22Rv1 (cell line): ENCODE results near the gene KAZN.
A peak's percentile ranks its signal among the peaks of the same experiment; 100 is the strongest.

Experiments used
- H3K27ac ChIP-seq: fragments of 450-650 bp; 2 replicates; pipeline ENCODE4 v1.5.1; 2017
- ZFX ChIP-seq: fragments of 450-650 bp; IDR thresholded peaks from 2 replicates; pipeline ENCODE4 v1.6.1; 2017; ENCODE audit warnings: antibody characterized with exemption, borderline replicate concordance
- TF ChIP-seq, protein P1 (sequence below): fragments of 450-650 bp; IDR thresholded peaks from 2 replicates; pipeline ENCODE4 v1.5.1; 2017; ENCODE audit warnings: mild to moderate bottlenecking

The KAZN gene

DNA sequence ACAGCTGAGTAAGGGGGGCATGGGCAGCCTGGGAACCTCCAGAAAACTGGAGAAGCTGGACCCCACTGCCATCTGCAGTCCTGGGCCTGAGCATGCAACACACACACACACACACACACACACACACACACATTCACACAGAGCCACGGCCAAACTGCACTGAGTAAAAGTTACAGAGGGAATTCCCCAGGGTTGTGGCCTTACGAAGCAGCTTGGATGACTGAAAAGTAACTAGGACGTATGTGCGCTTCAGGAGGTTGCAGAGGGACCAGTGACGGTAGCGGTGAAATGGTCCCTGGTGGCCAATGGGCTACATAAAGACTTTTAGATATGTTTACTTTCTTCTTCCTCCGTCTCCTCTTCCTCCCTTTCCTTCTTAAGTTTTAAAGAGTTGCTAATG, 322.6 kb downstream of the KAZN start:
- TF ChIP-seq ZFX = no peak
- TF ChIP-seq, protein P1, sequence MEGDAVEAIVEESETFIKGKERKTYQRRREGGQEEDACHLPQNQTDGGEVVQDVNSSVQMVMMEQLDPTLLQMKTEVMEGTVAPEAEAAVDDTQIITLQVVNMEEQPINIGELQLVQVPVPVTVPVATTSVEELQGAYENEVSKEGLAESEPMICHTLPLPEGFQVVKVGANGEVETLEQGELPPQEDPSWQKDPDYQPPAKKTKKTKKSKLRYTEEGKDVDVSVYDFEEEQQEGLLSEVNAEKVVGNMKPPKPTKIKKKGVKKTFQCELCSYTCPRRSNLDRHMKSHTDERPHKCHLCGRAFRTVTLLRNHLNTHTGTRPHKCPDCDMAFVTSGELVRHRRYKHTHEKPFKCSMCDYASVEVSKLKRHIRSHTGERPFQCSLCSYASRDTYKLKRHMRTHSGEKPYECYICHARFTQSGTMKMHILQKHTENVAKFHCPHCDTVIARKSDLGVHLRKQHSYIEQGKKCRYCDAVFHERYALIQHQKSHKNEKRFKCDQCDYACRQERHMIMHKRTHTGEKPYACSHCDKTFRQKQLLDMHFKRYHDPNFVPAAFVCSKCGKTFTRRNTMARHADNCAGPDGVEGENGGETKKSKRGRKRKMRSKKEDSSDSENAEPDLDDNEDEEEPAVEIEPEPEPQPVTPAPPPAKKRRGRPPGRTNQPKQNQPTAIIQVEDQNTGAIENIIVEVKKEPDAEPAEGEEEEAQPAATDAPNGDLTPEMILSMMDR = no peak
- H3K27ac ChIP-seq = no peak overlapping the region

DNA sequence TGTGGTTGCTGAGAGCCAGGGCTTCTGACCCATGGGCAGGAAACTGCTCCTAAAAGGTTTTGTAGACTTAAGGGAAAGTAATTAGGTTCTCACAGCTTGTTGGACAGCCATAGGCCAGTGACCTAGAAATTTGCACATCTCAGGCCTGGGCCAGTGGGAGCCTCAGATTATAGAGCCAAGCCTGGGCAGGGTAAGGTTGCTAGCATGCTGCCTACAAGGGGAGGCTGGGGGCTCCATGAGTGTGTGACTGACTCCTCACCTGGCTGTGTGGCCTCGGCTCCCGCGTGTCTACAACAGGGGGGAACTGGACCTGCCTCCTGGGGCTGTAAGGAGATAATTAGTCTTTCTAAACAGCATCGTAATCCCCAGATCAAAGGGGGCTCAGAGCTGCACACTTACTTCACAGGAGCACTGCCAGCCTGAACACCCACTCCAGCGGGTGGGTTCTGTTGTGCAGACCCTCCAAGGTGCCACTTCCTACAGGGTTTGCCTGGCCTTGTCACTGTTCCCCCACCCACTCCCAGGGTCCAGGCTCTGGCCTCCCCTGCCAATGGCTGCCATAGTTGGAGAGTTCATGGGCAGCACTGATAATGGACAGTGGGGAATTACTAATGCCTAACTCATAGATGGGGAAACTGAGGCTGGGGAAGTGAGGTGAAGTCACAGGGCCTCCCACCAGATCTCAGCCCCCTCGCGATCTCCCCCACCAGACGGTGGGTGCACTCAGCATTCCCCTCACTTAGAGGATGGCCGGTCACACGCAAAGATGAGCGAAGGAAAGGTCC, 324.6 kb downstream of the KAZN start:
- H3K27ac ChIP-seq = no peak overlapping the region
- TF ChIP-seq, protein P1 = no peak
- TF ChIP-seq ZFX = no peak

DNA sequence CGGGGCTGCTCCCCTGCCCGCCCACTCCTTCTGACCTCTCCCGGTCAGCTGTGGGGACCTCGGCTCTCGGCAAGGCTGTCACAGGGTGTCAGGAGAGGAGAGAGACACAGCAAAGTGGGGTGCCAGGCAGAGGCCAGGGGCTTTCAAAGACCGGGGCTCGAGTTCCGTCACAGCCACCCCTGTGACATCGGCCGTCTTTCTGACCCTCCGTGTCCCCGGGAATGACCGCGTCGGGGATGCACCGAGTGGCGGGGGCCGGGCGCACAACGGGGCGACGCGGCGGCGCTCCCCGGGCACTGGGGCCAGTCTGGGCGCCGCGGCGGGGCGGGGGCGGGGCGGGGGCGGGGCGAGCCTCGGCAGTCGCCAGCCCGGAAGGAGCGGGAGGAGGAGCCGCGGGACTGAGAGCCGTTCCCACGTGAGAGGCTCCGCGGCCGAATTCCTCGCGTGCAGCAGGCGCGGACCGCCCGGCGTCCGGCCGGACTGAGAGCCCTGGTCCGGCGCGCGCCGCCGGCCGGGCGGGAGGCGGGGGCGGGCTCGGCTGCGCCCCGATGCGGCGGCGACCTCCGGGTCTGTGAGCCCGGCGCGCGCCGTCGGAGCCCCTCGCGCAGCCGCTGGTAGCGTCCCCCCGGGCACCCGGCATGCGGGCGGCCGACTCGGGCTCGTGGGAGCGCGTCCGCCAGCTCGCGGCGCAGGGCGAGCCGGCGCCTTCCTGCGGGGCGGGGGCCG, 325.4 kb downstream of the KAZN start:
- TF ChIP-seq ZFX = no peak
- TF ChIP-seq, protein P1 = no peak
- no peak overlapping the region for H3K27ac ChIP-seq

DNA sequence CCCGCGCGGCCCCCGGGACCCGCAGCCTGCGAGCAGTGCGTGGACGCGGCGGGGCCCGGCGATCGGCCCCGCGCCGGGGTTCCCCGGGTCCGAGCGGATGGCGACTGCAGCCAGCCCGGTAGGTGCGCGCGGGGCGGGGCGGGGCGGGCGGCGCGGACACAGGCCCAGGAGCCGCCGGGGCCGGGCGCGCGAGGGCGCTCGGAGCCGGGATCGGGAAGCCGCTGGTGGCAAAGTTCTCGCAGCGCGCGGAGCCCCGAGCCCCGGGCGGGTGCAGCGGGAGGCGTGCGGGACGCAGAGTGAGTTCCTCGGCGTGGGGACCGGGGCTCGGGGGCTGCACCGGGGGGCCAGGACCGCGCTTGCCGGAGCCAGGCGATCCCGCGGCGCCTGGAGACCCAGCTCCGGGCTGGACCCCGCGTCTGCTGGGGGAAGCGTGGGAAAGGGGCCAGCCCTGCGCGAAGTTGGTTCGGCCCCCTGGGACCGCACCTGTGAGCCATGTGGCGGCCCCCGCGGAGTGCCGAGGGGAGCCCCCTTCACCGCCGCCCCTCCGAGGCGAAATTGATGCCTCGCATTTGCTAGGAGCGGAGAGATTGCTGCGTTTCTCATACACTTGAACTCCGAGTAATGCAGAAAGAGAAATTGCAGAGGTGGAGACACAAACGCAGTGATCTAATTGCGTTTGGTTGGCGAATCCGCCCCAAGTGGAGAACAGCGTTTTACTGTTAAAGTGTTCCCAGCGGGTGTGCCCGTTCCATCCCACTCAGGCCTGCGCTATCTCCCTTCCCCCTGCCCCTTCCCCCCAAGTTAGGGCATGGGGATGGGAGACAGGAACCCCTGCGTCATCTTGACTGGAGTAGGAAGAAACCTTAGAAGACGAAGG, 326.2 kb downstream of the KAZN start:
- TF ChIP-seq, protein P1 = peak; percentile 42
- TF ChIP-seq ZFX = no peak
- no peak overlapping the region for H3K27ac ChIP-seq

DNA sequence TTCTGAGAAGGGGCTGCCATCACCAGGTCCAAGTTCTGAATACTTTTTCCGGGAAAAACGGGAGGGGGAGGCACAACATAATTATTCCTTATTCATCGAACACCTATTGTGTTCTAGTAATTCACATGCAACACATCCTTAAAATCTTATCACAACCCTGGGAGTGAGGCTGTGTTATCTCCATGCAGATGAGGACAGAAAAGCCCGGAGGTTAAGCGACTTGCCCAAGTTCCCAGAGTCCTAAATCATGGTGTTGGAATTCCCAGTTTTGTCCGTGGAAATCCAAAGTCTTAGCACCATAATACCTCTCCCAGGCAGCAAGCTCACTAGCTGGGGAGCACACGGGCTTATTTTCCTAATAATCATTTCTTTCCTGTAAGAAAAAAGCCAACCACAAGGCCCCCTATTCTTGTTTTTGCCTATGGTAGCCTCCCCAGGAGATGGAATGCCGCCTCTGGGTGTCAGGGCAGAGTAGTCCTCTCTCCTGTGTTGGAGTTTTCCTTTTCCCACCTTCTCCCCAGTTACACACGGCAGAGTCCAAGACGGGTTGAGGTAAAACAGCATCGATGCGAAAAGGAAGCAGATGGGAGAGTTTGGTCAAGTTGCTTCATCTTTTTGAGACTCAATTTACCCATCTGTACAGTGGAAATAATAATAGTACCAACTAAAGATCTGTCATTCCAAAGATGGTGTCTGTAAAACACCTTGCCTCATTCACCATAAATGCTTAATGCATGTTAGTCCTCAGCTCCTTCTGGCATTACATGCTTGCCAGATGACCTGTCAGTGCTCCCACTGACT, 327.1 kb downstream of the KAZN start:
- TF ChIP-seq ZFX = no peak
- TF ChIP-seq, protein P1 = no peak
- H3K27ac ChIP-seq = no peak overlapping the region

DNA sequence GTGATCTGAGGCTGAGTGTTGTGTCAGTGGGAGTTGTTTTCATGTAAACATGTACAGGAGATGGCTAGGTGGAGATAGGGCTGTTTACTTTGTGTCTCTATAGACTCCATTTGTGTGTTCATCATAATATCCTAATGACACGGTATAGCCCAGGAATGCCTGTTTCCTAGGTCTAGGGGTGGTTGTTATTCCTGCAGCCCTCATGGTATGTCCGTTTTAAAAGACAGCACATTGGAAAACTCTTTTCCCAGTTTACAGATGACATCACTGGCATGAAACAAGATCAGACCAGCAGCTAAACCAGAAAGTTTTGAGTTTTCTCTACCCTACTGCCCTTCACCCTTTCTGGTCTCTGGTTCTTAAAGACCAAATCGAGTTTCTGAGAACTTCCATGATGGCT, 327.7 kb downstream of the KAZN start:
- no peak overlapping the region for H3K27ac ChIP-seq

More for the DNA sequence above, 327.7 kb downstream of the KAZN start:
- no peak for TF ChIP-seq ZFX
- TF ChIP-seq, protein P1 = no peak
